T-helper 2 cell treated with Interferon-gamma antibody and Interleukin-4, amounts not matched to agents 100 ng/mL and 5 ng/mL, for 36 hours (primary cell): ENCODE data around the gene EPS15. TPM values are rescaled to one million over a fixed set of nuclear protein-coding genes. Genes with fewer than 3 reads are reported as not detected.
"Not testable (repeated sequence)": the region's sequence is repeated elsewhere in the genome, so short reads cannot be mapped to it uniquely, and the experiment has no call there.

Experiments
- intact Hi-C: fragments of 100-400 bp; cut with micrococcal nuclease; formaldehyde crosslinking; loops from one replicate; pipeline ENCODE4 v1.15.1; 2023
- total RNA-seq: library from RNA; stranded (reverse); gene quantifications from 2 replicates; pipeline ENCODE4 v1.2.3, GENCODE V29; 2022

The EPS15 gene
- 56.3 and 56.5 TPM in 2 replicates for total RNA-seq

GRCh38 chr1:51519048-51519864 lies at the start of gene EPS15:
Gene EPS15, minus strand, starts transcription at chr1:51519266. Its CDS starts 35 bp downstream, at chr1:51519231.
- intact Hi-C loops, result loop anchor here (1.0 to 10.0 kb wide), 6 partner anchors 82 to 552 kb away; partner anchors contain the start of genes NRDC, OSBPL9 and RNF11

DNA sequence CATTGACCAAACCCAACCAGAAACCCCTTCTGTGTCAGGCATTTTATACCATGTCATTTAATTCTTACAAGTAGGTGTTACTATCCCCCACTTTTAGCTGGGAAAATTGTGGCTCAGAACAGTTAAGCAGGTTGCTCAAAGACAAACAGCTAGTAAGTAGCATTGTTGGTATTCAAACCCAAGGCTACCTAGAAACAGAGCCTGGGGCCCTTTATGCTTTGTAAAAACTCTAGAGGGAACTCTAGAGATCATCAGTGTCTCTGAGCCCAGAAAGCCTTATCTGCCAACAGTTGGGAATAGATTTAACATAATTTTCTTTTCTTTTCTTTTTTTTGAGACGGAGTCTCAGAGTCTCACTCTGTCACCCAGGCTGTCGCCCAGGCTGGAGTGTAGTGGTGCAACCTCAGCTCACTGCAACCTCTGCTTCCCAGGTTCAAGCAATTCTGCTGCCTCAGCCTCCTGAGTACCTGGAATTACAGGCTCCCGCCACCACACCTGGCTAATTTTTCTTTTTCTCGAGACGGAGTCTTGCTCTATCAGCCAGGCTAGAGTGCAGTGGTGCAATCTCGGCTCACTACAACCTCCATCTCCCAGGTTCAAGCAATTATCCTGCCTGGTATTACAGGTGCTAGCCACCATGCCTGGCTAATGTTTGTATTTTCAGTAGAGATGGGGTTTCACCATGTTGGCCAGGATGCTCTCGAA lies 49.3 kb upstream of the EPS15 start:
- intact Hi-C loops, result loop anchor here (2.0 kb wide), 1 partner anchor 48 kb away; the partner anchor contains the start of gene OSBPL9

GRCh38 chr1:51567653-51568052 lies 48.6 kb upstream of the EPS15 start:
- intact Hi-C loops, result loop anchor here (2.0 kb wide), 1 partner anchor 49 kb away; the partner anchor contains the start of gene OSBPL9

DNA sequence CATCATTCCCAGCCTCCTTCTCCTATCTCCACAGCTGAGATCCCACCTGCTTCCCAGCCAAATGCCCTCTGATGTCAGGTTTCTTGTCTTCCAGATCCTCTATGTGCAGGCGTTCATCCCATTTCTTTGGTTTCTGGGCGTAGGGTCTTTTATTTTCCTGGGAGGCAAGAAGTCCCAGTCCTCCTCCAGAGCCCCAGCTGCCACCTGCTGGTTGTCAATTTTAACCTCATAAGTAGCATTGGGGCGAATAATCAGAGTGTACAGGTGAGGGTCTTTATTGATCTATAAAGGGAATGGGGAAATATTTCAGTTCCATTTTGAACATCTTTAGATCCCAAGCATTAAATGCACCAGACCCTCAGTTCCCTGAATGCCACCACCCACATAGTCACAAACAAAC lies 47.2 kb upstream of the EPS15 start:
- intact Hi-C loops, result no loop called here

- intact Hi-C loops, result no loop called here
These were observed 45.9 kb upstream of the EPS15 start for GRCh38 chr1:51565009-51565408.

DNA sequence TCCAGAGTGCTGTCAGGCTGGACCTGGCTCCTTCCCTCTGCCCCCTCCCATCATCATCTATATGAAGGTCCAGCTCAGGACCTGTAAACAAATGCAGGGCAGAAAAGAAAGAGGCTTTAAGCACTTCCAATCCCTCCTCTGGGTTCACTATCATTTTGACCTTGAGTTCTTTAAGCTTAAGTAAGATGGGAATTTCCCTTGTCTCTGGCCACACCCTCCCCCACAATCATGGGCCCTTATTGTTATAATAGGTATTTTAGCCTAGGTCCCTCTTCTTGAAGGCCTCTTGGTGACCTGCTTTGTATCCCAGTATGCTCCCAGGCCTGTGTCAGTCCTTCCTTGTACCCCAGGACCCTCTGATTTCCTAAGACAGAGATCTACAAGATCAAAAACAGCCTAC lies 45.1 kb upstream of the EPS15 start:
- intact Hi-C loops, result no loop called here

DNA sequence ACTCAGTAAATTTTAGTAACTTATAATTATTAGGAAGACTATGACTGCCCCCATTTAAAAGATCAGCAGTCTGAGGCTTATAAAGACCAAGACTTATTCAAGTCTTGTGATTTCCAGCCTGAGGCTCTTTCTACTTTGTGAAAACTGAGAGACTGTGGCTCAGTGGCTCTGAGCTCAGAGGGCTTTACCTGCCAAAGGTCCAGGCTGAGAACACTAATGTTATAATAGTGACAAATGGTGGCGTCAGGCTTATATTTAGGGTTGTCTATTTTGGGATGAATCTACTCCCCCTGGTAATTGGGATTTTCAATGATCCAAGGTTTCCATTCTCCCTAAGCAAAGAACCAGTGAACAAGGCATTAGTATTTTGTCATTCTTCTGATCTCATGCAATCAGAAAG lies 42.6 kb upstream of the EPS15 start:
- intact Hi-C loops, result no loop called here

GRCh38 chr1:51560895-51561294 lies 41.8 kb upstream of the EPS15 start:
- intact Hi-C loops, result not testable (repeated sequence)

- intact Hi-C loops, result no loop called here
These were observed 41.0 kb upstream of the EPS15 start for GRCh38 chr1:51560034-51560433.

DNA sequence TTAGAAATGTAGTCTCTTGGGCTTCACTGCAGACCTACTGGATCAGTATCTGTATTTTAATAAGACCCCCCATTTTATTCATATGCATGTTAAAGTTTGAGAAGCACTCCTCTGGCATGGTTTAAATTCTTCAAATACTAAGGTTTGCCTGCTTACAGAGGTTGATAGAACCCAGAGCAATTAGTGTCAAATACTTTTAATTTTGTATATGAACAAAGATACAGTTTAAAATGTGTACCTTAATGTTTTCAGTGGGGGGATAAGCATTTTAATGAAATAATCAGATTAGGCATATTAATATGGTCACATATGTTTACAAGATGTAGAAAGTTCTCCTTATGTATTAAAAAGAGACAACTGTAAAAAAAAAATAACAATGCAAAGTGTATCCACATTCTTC lies 40.4 kb upstream of the EPS15 start:
- intact Hi-C loops, result no loop called here

DNA sequence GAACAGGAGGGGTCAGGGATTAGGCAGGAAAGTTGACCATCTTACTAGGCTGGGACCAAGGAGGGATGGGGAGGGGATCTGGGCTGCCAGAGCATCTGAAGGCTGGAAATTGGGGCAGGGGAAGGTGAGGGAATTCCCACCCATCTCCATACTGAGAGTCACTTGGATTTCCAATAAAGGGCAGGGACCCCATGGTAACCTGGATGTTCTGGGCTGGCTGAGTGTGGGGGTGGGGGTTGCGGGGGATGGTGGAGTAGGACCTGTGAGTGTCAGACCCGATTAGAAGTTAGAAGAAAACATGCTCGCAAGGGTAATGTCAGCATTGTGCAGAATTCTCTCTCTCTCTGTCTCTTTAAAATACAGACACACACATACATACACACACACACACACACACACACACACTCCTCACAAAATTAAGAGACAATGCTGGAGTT lies 40.0 kb upstream of the EPS15 start:
- intact Hi-C loops, result no loop called here

- intact Hi-C loops, result no loop called here
These were observed 39.4 kb upstream of the EPS15 start for GRCh38 chr1:51558375-51558924.

GRCh38 chr1:51557168-51557567 lies 38.1 kb upstream of the EPS15 start:
- intact Hi-C loops, result no loop called here

- intact Hi-C loops, result no loop called here
These were observed 37.0 kb upstream of the EPS15 start for GRCh38 chr1:51555866-51556619.

GRCh38 chr1:51553911-51554310 lies 34.8 kb upstream of the EPS15 start:
- intact Hi-C loops, result no loop called here

DNA sequence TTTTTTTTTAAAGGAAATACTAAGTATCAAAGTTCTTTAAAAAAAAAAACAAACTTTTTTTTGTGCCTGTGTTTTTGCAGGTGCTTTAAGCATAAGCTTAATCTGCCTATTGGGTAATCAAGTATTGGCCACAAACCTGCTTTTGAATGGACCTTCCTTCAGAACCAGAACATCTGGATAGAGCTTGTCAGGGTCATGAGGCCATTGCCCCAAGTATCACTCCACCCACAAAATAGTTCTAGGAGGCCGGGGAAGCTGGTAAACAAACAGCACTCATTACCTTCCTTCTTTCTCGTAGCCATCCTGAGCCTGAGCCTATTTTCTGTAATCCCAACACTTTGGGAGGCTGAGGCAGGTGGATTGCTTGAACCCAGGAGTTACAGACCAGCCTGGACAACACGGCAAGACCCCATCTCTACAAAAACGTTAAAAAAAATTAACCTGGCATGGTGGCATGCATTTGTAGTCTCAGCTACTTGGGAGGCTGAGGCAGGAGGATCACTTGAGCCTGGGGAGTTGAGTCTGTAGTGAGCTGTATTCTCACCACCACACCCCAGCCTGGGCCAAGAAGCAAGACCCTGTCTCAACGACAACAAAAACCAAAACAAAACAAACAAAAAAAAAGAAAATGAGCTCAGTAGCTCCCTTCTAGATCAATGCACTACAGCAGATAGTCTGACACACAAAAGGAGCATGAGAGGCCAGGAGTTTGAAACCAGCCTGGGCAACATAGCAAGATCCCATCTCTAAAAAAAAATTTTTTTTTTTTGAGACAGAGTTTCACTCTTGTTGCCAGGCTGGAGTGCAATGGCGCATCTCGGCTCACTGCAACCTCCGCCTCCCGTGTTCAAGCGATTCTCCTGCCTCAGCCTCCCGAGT lies 34.1 kb upstream of the EPS15 start:
- intact Hi-C loops, result no loop called here

GRCh38 chr1:51551848-51552296 lies 32.8 kb upstream of the EPS15 start:
- intact Hi-C loops, result no loop called here

GRCh38 chr1:51551081-51551480 lies 32.0 kb upstream of the EPS15 start:
- intact Hi-C loops, result no loop called here

GRCh38 chr1:51549901-51550300 lies 30.8 kb upstream of the EPS15 start:
- intact Hi-C loops, result no loop called here

- intact Hi-C loops, result no loop called here
These were observed 30.1 kb upstream of the EPS15 start for GRCh38 chr1:51549016-51549619.
